Stimulated activated CD4-positive, alpha-beta T cell treated with anti-CD3 and anti-CD28 coated beads, Interleukin-1b, Interleukin-23, amount 100 ng/mL, for 48 hours (primary cell): Measurements from ENCODE around the gene GPC6.

Experiments used
- DNase-seq: peaks from one replicate; pipeline ENCODE4 v3.0.0-alpha.2; 2020

The GPC6 gene

DNA sequence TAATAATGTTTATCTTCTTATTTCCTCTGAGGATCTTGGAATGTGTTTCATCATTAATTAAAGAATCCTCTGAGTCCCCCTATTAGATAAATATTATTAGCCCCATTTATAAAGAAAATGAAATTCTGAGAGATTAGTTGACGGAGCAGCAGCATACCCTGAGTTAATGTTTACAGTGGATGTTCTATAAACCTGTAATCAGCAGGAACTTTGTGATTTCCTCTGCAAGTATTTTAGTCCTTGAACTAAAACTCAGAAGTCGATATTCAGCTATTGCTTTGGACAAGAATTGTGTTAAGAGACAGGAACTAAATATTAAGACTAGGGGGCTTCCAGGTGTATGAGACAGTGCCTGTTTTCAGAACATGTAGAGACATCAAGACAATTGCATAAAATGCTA lies 1009.5 kb downstream of the GPC6 start:
- no peak for DNase-seq

DNA sequence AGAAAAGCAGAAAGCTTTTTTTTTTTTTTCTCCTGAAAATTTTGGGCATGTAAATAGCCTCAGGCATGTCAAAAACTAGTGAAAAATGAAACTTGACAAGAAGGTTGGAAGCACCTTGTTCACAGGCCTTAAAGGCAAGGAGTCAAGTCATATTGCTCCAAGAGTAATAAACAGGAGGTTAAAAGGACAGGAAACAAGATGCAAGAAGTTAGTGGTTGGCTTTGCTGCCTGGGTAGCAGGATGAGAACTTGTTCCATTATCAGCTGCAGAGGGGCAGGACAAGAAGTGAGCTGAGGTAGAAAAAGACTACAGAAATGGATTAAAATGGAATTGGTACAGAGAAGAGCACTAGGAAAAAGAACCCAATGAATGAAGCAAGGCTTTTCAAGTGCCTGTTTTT lies 1010.3 kb downstream of the GPC6 start:
- peak; percentile 8 for DNase-seq

DNA sequence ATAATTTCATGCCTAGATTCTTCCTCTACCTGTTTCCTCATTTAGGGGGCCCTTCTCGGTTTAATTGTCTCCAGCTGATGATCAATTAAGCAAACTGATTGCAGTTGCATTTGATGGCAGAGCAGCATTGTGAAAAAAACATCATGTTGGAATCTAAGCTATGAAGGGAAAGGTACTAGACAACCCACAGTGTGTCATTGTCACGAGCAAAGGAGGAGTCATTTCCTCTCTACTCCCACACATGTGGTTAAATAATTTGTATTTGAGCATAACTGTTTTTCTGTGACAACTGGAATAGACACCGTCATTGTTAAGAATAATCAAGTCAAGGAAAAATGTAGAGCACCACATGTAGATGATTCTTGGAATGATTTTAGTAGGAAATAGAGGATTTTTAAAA lies 1012.5 kb downstream of the GPC6 start:
- peak; percentile 5 for DNase-seq

DNA sequence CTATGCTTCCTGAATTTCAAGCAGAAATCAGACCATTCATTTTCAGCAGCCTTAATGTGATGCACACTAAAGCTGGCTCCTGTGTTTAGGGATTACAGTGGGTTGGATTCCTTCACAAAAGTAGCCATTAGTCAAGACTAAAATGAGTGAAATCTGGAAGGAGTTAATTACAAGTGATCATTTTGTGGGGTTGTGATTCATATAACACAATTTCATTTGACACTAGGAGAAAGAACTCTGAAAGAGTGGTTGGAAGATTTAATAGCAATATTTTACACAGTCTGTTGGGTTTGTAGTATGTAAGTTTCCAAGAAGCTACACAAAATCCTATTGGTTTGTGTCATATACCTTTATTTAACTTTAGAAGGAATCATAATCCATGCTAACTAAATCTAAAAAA lies 1015.9 kb downstream of the GPC6 start:
- DNase-seq, result no peak

DNA sequence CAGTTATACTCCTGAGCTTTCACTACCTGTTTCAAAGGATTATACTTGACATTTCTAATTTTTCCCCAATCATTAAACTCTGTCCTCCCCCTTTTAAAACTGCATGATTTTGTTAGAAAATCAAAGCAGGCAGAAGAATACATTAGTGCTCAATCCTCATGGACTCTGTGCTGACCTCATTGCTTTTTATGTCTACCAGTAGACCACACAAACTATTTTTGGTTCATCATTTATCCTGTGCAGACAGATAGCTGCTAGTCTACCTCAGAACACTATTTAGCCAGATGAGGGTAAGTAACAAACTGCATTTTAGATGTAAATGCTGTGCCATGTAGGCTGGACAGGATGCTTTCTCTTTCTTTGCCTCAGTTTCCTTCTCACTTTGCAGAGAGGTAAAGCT lies 1016.9 kb downstream of the GPC6 start:
- DNase-seq, result no peak

DNA sequence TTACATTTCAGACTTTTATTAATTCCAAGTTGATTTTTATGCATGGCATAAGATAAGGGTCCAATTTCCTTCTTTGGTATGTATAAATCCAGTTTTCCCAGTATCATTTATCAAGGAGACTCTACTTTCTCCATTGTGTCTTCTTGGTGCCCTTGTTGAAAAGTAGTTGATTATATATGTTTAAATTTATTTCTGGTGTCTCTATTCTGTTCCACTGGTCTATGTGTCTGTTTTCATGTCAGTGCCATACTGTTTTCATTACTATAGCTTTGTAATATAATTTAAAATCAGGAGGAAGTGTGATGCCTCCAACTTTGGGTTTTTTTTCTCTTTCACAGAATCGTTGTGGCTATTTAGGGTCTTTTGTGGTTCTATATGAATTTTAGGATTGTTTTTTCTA lies 1019.9 kb downstream of the GPC6 start:
- DNase-seq, result no peak

DNA sequence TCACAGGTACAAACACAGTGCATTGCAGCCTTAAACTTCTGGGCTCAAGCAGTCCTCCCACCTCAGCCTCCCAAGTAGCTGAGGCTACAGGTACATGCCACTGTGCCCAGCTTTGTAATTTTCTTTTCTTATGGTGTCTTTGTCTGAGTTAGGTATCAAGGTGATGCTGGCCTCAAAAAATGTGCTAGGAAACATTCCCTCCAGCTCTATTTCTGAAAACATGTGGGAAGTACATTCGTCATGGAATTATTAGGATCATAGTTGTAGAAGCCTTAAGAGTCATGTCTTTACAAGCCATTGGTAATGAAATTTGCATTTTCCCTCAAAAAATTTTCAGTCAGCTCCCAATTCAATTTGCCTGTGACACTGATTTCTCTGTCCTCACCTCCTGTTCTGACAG lies 1021.3 kb downstream of the GPC6 start:
- no peak for DNase-seq

DNA sequence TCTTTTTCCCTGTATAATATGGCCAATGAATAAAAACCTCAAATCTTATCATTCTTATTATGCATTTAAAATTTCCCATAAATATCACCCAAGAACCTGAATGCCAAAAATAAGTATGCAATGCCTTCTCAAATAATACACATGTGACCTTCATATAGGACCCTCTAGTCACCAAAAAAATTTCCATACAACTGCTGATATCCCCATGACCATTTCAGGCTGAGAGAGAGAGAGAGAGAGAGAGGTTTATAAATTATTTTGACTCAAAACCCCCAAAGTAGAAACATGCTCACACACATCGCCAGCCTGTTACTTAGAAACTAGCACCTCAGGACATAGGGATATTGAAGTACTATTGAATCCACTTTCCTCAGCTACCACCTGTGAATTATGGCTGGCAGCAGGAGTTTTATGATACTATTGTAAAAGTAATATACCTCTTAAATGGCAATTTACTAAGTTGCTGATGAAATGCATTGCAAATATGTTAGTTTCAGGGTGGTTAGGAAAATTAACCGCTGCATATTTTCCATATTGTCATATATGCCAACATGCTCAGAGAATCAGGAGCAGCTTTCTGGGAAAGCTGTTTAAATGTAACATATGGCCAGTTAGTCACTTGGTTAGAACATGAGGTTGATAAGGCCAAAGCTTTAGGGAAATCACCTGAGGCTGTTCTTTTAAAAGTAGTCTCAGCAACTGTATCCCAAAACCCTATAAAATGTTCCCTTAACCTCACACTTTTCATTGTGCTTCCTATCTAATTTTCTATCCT lies 1022.0 kb downstream of the GPC6 start:
- DNase-seq, result no peak

DNA sequence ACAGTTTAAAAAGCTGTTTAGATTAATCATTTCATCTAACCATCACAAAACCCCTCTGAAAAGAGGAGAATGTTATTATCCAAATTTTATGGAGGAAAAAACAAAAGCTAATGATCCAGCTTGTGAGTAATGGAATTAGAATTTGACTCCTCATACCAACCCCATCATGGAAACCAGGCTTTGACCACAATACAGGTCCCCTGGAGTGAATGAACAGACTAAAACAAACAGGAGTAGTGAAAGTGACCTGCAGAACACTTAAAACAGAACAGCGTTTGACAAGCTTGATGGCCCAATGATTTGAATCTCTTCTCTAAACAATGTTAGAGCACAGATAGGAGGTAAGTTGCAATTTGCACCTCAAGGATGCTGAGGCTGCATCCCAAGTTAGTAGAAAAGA lies 1022.9 kb downstream of the GPC6 start:
- DNase-seq, result no peak

DNA sequence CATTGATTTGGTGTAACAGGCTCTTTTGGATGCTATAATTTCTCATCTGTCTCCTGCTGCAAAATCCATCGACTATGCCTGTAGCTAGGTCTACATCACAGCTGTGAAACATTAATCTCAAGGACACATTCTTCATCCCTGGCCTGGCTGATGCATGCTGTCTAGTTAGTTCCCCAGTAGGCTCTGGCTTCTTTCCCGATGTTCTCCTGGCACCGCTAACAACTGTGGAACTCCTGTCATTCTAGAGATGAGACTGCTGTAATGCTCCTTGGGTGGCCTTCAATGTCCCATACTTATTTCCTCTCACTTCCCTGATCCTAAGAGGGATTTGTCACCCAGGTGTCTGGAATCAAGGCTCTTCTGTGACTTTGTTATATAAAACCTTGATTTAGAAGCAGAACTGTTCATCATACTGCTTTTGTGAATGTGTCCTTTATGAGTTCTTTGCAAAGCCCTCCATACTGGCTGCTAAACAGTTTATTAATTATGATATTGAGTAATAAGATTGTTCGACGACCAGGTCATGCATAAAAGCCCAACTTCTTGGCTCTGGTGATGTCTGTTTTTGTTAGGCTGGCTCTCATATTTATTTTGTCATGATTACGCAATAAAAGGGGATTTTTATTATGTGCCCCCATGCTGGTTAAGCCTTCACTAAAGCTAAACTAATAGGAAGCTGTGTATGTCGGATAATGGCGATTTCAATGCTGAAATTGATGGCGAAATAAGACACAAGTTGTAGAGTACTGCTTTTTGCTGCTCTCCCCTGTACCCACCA lies 1025.4 kb downstream of the GPC6 start:
- no peak for DNase-seq

DNA sequence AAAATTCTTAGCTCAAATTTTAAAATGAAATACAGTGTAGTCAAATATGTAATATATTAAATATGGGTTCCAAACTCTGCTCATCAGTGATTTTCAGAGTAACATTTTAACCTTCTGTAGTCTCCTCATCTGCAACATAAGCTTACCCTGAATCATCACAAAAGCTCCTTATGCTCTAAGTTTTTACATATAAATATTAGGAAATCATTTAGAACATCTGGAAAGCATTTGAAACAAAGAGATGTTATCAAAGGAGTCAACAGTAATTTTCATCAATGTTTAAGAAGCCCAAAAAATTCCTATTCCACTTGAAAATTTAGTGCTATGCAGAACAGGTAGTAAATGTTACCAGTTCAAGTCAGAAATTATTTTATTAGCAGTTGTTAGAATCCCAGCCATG lies 1028.1 kb downstream of the GPC6 start:
- DNase-seq, result no peak

DNA sequence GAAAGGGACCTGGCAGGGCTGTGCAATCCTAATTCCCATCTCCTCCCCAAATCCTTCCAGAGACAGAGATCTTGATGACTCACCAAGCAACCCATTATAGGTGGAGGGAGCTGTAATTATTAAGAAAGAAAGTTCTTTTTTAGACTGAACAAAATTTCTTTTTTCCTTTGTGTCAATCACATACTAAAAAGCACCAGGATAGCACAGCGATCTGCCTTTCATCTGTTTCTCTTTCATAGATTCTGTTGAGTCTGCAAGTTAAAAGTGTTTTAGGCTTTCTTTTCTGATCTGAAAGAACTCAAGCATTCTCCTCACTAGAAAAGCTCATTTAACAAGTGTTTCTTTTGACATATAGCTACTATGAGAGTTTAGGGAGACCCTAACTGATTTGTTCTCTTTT lies 1030.1 kb downstream of the GPC6 start:
- DNase-seq, result no peak

DNA sequence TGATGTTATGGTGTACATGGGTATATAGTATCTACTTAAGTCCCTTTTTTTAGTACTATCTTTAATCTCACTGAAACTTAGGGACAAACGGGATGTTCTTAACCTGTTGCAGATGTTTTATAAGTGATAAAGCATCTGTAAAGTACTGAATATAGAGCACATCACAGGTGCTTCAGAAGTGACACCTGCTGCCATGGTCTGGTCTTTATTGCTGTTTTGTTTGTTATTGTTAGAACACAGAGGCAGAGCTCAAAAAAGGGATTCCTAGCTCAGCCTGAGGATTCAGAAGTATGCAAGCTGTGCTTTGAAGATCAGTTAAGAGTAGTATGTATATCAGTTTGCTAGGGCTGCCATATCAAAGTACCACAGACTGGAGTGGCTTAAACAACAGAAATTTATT lies 1033.4 kb downstream of the GPC6 start:
- no peak for DNase-seq

DNA sequence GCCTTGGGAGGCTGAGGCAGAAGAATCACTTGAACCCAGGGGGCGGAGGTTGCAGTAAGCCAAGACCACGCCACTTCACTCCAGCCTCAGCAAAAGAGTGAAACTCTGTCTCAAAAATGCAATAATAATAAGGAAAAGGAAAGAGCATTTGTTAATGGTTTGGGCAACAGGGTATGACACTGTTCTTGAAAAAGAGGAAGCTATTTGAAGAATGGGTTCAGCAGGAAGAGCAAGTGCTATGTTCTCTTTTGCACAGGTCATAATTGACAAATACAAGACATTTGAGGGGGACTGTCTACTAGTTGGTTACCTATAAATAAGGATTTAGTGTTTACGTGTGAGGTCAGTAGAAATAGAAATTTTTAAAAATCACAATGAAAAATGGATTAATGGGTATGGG lies 1034.6 kb downstream of the GPC6 start:
- no peak for DNase-seq

DNA sequence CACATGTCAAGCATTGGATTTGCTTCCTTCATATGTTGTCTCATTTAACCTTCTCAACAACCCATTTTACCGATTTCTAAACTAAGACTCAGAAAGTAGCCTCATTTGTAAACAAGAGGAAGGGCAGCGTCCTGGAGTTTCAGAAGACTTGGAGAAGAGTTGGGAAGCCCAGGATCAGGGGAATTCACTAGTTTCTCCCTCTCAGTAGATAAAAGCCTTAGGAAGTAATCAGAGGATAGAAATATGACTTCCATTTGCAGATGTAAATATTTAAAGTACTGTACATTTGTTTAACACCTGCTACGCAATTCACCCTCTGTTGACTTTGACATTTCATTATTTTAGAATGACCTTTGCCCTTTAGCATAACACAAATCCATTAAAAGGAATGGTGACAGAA lies 1036.4 kb downstream of the GPC6 start:
- DNase-seq, result no peak

DNA sequence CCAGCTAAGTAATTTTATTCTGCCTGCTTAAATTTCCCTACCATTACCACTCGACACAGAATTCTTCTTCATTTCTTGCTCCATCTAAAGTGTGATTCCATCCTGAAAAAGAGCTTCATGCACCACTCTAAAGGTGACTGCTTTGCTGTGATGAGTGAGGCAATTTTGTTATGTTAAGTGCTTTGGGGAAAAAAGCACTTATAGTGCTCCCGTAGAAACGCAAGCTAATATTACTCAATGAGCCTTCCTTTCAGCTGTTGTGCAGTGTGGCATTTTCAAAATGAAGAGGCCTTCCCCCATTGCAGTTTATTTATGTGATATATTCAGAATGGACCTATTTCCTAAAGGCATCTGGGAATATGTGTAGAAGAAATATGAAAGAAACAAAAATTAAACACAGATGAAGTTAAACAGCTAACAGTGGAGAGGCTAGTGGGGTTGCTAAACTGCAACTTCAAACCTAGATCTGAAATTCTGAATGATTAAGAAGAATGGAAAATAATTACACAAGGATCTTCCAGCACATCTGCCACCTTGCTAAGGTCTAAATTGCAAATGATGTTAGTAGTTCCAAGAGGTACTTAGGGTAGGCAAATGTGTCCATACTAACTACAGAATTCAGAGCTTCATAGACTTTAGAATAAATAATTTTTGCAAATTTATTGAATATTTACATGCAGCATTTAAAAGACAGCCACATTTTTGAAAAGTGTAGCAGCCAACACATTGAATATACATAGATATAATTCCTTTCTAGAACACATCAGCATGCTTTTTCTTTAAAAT lies 1041.2 kb downstream of the GPC6 start:
- DNase-seq, result no peak

DNA sequence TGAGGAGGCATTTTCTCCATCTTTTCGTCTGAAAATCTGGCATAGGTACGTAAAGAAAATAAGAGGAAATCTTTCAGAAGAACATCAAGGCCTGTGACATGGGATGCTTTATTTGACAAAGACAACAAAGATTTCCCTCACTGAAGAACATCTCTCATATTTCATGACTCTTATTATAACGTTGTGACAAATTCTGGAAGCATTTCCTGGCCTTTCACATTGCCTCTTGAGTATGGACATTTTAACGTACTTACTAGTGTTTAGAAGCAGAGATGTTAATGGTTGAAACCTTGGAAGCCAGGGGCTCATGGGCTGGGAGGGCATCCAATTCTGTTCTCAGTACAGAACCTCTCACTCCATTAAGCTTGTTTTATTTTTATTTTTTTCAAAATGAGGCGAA lies 1042.1 kb downstream of the GPC6 start:
- no peak for DNase-seq

DNA sequence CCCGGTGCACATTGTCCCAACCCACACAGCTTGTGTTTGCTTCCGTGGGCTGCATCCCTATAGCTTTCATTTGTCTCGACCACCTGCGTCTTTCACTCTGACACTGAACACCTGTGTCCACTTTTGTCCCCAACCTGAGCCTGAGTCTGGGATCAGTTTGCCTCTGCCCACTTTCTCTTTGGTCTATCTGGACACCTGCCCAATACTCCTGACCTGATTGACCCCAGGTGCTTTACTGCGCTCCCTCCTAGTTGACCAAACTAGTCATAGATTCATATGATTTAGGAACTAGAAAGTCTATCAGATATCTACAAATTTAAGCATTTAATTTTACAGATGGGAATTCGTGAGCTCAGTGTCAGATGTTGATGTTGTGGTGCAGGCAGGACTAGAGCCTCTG lies 1043.0 kb downstream of the GPC6 start:
- DNase-seq, result no peak

DNA sequence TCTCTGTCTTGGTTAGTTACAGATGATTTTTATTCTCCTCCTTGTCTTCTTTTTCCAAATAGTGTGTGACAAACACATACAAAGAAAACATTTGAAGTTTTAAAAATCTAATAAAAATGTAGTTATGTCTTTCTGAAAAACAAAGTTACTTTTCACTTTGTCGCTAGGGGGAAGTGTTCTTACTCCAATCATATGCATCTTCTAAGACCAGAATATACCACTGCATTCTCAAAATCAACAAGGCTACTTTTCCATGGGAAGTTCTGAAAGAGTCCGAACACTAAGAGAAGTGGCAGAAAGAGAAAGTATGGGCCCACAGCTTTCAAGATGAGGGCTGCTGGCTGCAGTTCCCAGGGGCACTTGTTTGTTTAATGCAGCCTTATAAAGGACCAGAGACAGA lies 1043.9 kb downstream of the GPC6 start:
- DNase-seq, result no peak

DNA sequence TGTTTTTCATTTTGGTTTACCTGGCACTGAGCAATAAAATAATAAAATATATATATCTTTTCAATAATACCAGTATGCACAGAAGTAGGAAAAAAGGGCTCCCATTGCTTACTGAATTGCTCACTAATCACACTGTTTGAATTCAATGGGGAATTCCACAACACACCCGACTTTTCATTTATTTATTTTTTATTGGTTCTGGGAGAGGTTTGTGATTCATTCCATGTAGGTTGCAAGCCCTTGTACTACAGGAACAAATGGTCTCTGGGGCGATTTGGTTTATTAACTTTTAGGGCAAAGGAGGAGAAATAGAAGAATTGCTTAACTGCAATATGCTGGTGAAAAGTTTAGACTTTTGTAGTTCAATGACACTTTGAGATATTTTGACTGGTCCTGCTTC lies 1045.4 kb downstream of the GPC6 start:
- DNase-seq, result no peak

DNA sequence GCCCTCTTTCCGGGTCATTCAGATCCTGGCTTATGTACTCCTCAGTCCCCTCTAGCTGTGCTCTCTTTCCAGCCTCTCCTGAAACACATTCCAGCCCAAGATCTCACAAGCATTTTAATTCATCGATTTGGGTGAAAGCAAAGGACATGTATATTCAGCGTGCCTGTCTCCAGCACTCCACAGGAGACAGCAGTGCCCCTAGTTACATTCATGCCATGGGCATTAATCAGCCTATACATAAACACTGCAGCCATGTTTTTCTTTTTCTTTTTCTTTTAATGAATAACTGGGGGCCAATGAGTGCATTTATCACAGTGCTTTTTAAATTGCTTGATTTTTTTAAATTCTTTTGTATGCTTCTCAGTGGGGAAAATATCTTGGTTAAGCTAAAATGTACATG lies 1053.7 kb downstream of the GPC6 start:
- no peak for DNase-seq

DNA sequence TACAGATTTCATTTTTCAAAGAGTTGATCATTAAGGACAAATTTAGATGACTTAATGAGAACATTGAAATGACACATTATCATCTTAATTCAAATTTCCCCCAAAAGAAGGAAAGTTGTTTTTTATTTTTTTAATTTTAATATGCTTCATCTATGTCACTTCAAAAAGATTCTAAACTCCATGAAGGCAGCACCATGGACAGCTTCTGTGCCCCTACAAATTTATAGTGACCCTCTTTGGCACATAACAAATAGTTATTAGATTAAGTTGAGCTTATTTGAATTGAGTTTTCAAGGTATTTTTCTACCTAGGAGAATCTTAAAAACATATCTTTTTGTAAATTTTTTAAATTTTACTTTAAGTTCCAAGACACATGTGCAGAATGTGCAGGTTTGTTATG lies 1054.2 kb downstream of the GPC6 start:
- no peak for DNase-seq

DNA sequence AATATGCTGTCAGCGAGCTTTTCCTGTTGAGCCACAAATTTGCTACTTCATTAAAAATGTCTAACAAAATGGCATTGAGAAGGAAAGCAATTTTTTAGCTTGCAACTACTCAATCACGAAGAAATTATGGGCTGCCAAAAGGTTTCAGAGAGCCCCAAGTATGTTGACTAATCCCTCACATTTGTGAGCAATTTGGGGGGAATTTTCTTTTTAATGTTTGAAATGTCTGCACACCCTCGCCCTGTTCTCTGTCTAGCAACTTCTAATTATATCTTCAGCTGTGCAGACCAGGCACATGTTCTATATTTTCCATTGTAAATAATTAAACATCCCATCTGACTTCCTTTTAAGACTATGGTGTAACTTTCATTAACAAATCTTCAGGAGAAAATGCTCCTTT lies 1060.0 kb downstream of the GPC6 start:
- DNase-seq, result no peak
